Raji (cell line): Measurements from ENCODE around the gene KRT26.

Experiments
- POLR2A ChIP-seq: IDR thresholded peaks from 2 replicates; pipeline ENCODE4 v1.6.1; 2011; ENCODE audit warnings: low read depth, low read length, control low read depth; ENCODE audit not compliant: insufficient read depth

The KRT26 gene

GRCh38 chr17:40799859-40800258 is 27.9 kb upstream of the KRT26 start, which contains the start of gene KRT28:
Gene KRT28 (minus strand): TSS chr17:40799959. CDS start chr17:40799893, 66 bp downstream.
- no peak for TF ChIP-seq POLR2A

- no peak for TF ChIP-seq POLR2A
These were observed 24.8 kb upstream of the KRT26 start for GRCh38 chr17:40796846-40797245.

- TF ChIP-seq POLR2A = no peak
These were observed 23.1 kb upstream of the KRT26 start for GRCh38 chr17:40795019-40795667.

- no peak for TF ChIP-seq POLR2A
These were observed 22.5 kb upstream of the KRT26 start for GRCh38 chr17:40794466-40794865.

- no peak for TF ChIP-seq POLR2A
These were observed 21.8 kb upstream of the KRT26 start for GRCh38 chr17:40793832-40794231.

- TF ChIP-seq POLR2A = no peak
These were observed 19.9 kb upstream of the KRT26 start for GRCh38 chr17:40791787-40792436.

GRCh38 chr17:40791111-40791510 is 19.1 kb upstream of the KRT26 start:
- no peak for TF ChIP-seq POLR2A

GRCh38 chr17:40782450-40782849 is 10.4 kb upstream of the KRT26 start, which contains the start of gene KRT27:
Gene KRT27 (minus strand): TSS chr17:40782550. CDS start chr17:40782493, 57 bp downstream.
- TF ChIP-seq POLR2A = no peak

- TF ChIP-seq POLR2A = no peak
These were observed 7.3 kb upstream of the KRT26 start for GRCh38 chr17:40779181-40779909.

GRCh38 chr17:40778461-40778860 is 6.5 kb upstream of the KRT26 start:
- no peak for TF ChIP-seq POLR2A

- no peak for TF ChIP-seq POLR2A
These were observed 6.0 kb upstream of the KRT26 start for GRCh38 chr17:40777971-40778370.

GRCh38 chr17:40777459-40777858 is 5.5 kb upstream of the KRT26 start:
- TF ChIP-seq POLR2A = no peak

- no peak for TF ChIP-seq POLR2A
These were observed 3.9 kb upstream of the KRT26 start for GRCh38 chr17:40775945-40776344.

- TF ChIP-seq POLR2A = no peak
These were observed 6.3 kb downstream of the KRT26 start for GRCh38 chr17:40765657-40766056.

- no peak for TF ChIP-seq POLR2A
These were observed 8.2 kb downstream of the KRT26 start for GRCh38 chr17:40763752-40764151.
